MCF 10A (cell line): Measurements from ENCODE around the gene CC2D2A. TPM values are rescaled to one million over a fixed set of nuclear protein-coding genes. Genes with fewer than 3 reads are reported as not detected.

Experiments
- BruUV-seq: library from RNA; stranded (reverse); fragments of 400-500 nt; replicated peaks from 2 replicates; lab custom pipeline; 2021; lab: Mats Ljungman, UMichigan
- CTCF ChIA-PET: fragments of 300-600 bp; sonication (Branson Sonifier 250); formaldehyde crosslinking; extraction: SDS; loops from one replicate; lab custom pipeline; 2021; ENCODE audit warnings: antibody characterized with exemption, inconsistent platforms; lab: Yijun Ruan, JAX
- POLR2A ChIA-PET: fragments of 300-600, 350-650 bp; sonication (Branson Sonifier 250); formaldehyde crosslinking; extraction: SDS; loops from one replicate; lab custom pipeline; 2020; ENCODE audit warnings: antibody characterized with exemption, inconsistent platforms; lab: Yijun Ruan, JAX
- DNase-seq: peaks from one replicate; pipeline ENCODE4 v3.0.0-alpha.2; 2018; ENCODE audit not compliant: unreplicated experiment
- H3K27ac Mint-ChIP-seq: one replicate; pipeline ENCODE4 v1.8.0; 2022; ENCODE audit warnings: mild to moderate bottlenecking, low read depth, mixed read lengths; ENCODE audit not compliant: unreplicated experiment
- H3K27me3 Mint-ChIP-seq: one replicate; pipeline ENCODE4 v1.8.0; 2022; ENCODE audit warnings: mixed read lengths; ENCODE audit not compliant: insufficient read depth, unreplicated experiment
- H3K36me3 Mint-ChIP-seq: one replicate; pipeline ENCODE4 v1.8.0; 2022; ENCODE audit warnings: mild to moderate bottlenecking, moderate library complexity, mixed read lengths; ENCODE audit not compliant: insufficient read depth, unreplicated experiment
- H3K4me1 Mint-ChIP-seq: one replicate; pipeline ENCODE4 v1.8.0; 2022; ENCODE audit warnings: mixed read lengths; ENCODE audit not compliant: insufficient read depth, unreplicated experiment
- H3K4me3 Mint-ChIP-seq: one replicate; pipeline ENCODE4 v1.8.0; 2022; ENCODE audit warnings: mild to moderate bottlenecking, moderate library complexity, mixed read lengths; ENCODE audit not compliant: unreplicated experiment
- H3K9me3 Mint-ChIP-seq: one replicate; pipeline ENCODE4 v1.8.0; 2022; ENCODE audit warnings: mixed read lengths; ENCODE audit not compliant: unreplicated experiment
- intact Hi-C: fragments of 100-400 bp; cut with micrococcal nuclease; formaldehyde crosslinking; loops from 2 replicates; pipeline ENCODE4 v1.14.1; 2022
- total RNA-seq: library from RNA; stranded (reverse); gene quantifications from 2 replicates; pipeline ENCODE4 v1.2.3, GENCODE V29; 2022
- TF ChIP-seq, protein P1 (sequence below): fragments of 200-600 bp; IDR thresholded peaks from one replicate; pipeline ENCODE4 v1.8.0; 2022; ENCODE audit warnings: antibody characterized with exemption, mild to moderate bottlenecking; ENCODE audit not compliant: unreplicated experiment

Gene CC2D2A
- total RNA-seq, 1 experiment from 2014 or later: 8.6 TPM

DNA sequence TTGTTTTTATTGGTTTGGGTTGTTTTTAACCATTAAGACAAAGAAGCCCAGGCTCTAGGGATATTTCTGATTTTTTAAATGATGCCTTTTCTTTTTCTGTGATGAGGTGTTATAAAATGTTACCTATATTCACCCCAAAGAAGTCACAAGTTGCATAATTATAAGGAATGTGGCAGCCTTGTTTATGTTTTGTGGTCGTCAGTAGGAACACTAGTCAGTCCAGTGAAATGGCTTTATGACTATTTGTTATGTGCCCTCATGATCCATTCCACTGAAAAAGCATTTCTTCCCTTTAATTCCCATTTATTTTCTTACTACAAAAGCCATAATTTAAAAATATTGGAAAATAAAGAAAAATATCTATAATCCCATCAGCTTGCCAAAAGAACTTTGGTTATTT, 34.4 kb downstream of the CC2D2A start:
- Mint-ChIP-seq H3K9me3 (no peaks in the 10 kb centered on the region), H3K4me3 (no peak overlapping the region), H3K27ac (no peak overlapping the region), H3K27me3 (no peaks in the 10 kb centered on the region), H3K36me3 (peaks cover 32% of the 10 kb centered on the region), H3K4me1 (no peaks in the 10 kb centered on the region)
- CTCF ChIA-PET: no interaction called here
- DNase-seq: no peak
- intact Hi-C loops: no loop called here
- no TSS peak for BruUV-seq
- POLR2A ChIA-PET: interaction anchor here (0.9 kb wide), 1 partner anchor 15 kb away, joined by 3 read pairs; no protein-coding TSS in a partner anchor
- TF ChIP-seq, protein P1, sequence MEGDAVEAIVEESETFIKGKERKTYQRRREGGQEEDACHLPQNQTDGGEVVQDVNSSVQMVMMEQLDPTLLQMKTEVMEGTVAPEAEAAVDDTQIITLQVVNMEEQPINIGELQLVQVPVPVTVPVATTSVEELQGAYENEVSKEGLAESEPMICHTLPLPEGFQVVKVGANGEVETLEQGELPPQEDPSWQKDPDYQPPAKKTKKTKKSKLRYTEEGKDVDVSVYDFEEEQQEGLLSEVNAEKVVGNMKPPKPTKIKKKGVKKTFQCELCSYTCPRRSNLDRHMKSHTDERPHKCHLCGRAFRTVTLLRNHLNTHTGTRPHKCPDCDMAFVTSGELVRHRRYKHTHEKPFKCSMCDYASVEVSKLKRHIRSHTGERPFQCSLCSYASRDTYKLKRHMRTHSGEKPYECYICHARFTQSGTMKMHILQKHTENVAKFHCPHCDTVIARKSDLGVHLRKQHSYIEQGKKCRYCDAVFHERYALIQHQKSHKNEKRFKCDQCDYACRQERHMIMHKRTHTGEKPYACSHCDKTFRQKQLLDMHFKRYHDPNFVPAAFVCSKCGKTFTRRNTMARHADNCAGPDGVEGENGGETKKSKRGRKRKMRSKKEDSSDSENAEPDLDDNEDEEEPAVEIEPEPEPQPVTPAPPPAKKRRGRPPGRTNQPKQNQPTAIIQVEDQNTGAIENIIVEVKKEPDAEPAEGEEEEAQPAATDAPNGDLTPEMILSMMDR: no peak

DNA sequence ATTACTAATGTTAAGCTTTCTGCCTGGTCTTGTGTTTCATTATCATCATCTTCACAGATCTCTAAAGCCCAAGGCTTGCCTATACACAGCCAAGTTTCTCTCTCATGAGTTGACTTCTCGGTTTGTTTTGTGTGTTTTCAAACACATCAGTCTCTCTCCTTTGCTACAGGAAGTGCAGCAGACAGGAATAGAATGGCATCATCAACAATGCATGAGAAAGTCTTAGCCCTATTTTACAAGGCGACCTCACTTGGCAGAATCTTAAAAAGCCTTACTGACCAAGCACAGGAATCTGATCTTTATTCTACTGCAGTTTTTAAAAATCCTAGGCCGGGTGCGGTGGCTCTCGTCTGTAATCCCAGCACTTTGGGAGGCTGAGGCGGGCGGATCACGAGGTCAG, 36.8 kb downstream of the CC2D2A start:
- intact Hi-C loops: no loop called here
- Mint-ChIP-seq H3K9me3 (no peaks in the 10 kb centered on the region), H3K27ac (no peak overlapping the region), H3K4me3 (no peak overlapping the region), H3K27me3 (no peaks in the 10 kb centered on the region), H3K4me1 (no peaks in the 10 kb centered on the region), H3K36me3 (peaks cover 37% of the 10 kb centered on the region)
- TF ChIP-seq, protein P1: no peak
- CTCF ChIA-PET: interaction anchor here (1.4 kb wide), 1 partner anchor 15 kb away, joined by 4 read pairs; no protein-coding TSS in a partner anchor
- no TSS peak for BruUV-seq
- POLR2A ChIA-PET: no interaction called here
- DNase-seq: no peak

DNA sequence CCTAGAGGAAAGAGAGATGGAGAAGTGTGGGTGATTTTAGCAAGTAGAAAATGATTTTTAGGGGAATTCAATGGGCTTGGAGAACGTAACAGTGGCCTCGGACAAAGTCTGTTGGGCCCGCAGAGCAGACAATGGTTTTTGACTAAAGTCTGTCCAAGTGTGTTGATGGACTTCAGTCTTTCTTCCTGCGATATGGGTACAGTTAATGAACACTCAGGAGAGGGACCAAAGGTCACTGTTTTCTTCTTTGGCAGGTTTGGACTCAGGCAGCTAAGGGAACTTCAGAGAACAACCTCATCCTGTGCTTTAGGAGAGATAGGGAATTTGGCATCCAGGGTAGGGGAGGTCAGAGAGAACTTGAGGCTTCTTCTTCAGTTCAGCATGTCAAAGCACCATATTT, 38.0 kb downstream of the CC2D2A start:
- no TSS peak for BruUV-seq
- Mint-ChIP-seq H3K36me3 (peaks cover 30% of the 10 kb centered on the region), H3K27me3 (no peaks in the 10 kb centered on the region), H3K4me3 (no peak overlapping the region), H3K4me1 (no peaks in the 10 kb centered on the region), H3K9me3 (no peaks in the 10 kb centered on the region), H3K27ac (no peak overlapping the region)
- TF ChIP-seq, protein P1: no peak
- ChIA-PET POLR2A (no interaction called here), CTCF (no interaction called here)
- no peak for DNase-seq
- intact Hi-C loops: no loop called here

DNA sequence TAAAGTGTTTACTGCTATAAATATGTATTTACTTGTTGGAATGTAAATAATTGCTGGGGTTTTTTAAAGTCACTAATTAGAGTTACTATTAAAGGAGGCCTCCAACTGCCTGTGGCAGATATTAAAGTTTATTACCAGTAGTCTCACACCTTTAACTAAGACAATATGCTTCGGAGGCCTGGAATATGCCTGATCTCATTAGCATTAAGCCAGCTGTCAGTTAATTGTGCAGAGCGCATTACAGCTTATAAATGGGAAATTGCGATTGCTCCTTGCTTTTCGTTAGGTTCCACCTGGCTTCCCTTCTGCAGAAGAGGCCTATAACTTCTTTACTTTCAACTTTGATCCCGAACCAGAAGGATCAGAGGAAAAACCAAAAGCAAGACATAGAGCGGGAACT, 41.3 kb downstream of the CC2D2A start:
- POLR2A ChIA-PET: no interaction called here
- Mint-ChIP-seq H3K9me3 (no peaks in the 10 kb centered on the region), H3K27ac (no peak overlapping the region), H3K4me3 (no peak overlapping the region), H3K4me1 (no peaks in the 10 kb centered on the region), H3K36me3 (peaks cover 41% of the 10 kb centered on the region), H3K27me3 (no peaks in the 10 kb centered on the region)
- no peak for DNase-seq
- intact Hi-C loops: no loop called here
- CTCF ChIA-PET: interaction anchor here (0.7 to 0.9 kb wide), 3 partner anchors 12 to 990 kb away, joined by 3 to 5 read pairs (median 3); no protein-coding TSS in a partner anchor
- BruUV-seq: no TSS peak
- TF ChIP-seq, protein P1: no peak
